MM.1S (cell line): ENCODE measurements around the gene ARF1.

ENCODE experiments used
- DNase-seq: peaks from one replicate; pipeline ENCODE4 v3.0.0-alpha.2; 2015
- H2AFZ ChIP-seq: fragments of 300-600 bp; sonication (generic); 2 replicates; pipeline ENCODE4 v1.6.0; 2016; ENCODE audit warnings: antibody characterized with exemption, low read length
- H3F3A ChIP-seq: fragments of 300-600 bp; sonication (generic); 2 replicates; pipeline ENCODE4 v1.6.1; 2016; ENCODE audit warnings: mild to moderate bottlenecking, antibody characterized with exemption, low read length, moderate library complexity, mixed read lengths; ENCODE audit not compliant: insufficient read depth
- H3K27ac ChIP-seq: fragments of 300-600 bp; sonication (generic); 2 replicates; pipeline ENCODE4 v1.5.1; 2016; ENCODE audit warnings: mild to moderate bottlenecking, low read length
- H3K27me3 ChIP-seq: fragments of 300-600 bp; sonication (generic); replicated peaks from 2 replicates; pipeline ENCODE4 v1.6.0; 2016; ENCODE audit warnings: low read length; ENCODE audit not compliant: insufficient read depth
- H3K36me3 ChIP-seq: fragments of 300-600 bp; sonication (generic); replicated peaks from 2 replicates; pipeline ENCODE4 v1.6.1; 2016; ENCODE audit warnings: mild to moderate bottlenecking, low read length, mixed read lengths; ENCODE audit not compliant: insufficient read depth
- H3K4me1 ChIP-seq: fragments of 300-600 bp; sonication (generic); 2 replicates; pipeline ENCODE4 v1.6.1; 2016; ENCODE audit warnings: low read length, mixed read lengths
- H3K4me2 ChIP-seq: fragments of 300-600 bp; sonication (generic); 2 replicates; pipeline ENCODE4 v1.6.0; 2016; ENCODE audit warnings: low read depth, low read length
- H3K4me3 ChIP-seq: fragments of 300-600 bp; sonication (generic); 2 replicates; pipeline ENCODE4 v1.5.1; 2016; ENCODE audit warnings: low read length, mixed read lengths
- H3K79me2 ChIP-seq: fragments of 300-600 bp; sonication (generic); 2 replicates; pipeline ENCODE4 v1.6.1; 2016; ENCODE audit warnings: mixed run types, low read length, mixed read lengths
- H3K9ac ChIP-seq: fragments of 300-600 bp; sonication (generic); 2 replicates; pipeline ENCODE4 v1.6.1; 2016; ENCODE audit warnings: low read length, mixed read lengths
- H3K9me2 ChIP-seq: fragments of 300-600 bp; sonication (generic); replicated peaks from 2 replicates; pipeline ENCODE4 v1.6.1; 2016; ENCODE audit warnings: mild to moderate bottlenecking, low read length, mixed read lengths; ENCODE audit not compliant: insufficient read depth
- H3K9me3 ChIP-seq: fragments of 300-600 bp; sonication (generic); replicated peaks from 2 replicates; pipeline ENCODE4 v1.6.1; 2016; ENCODE audit warnings: mild to moderate bottlenecking, low read length, mixed read lengths; ENCODE audit not compliant: insufficient read depth
- H4K20me1 ChIP-seq: fragments of 300-600 bp; sonication (generic); 2 replicates; pipeline ENCODE4 v1.6.1; 2016; ENCODE audit warnings: mild to moderate bottlenecking, low read length, moderate library complexity, mixed read lengths; ENCODE audit not compliant: insufficient read depth
- CTCF ChIP-seq: fragments of 300-600 bp; sonication (generic); IDR thresholded peaks from 2 replicates; pipeline ENCODE4 v1.5.1; 2016; ENCODE audit warnings: antibody characterized with exemption, low read length, mixed read lengths
- EZH2 ChIP-seq: fragments of 300-600 bp; sonication (generic); optimal IDR thresholded peaks from 2 replicates; pipeline ENCODE3; 2017; ENCODE audit warnings: low read depth, mild to moderate bottlenecking, antibody characterized with exemption, low read length, mixed read lengths
- EZH2phosphoT487 ChIP-seq: fragments of 300-600 bp; sonication (generic); IDR thresholded peaks from 2 replicates; pipeline ENCODE4 v1.6.1; 2018; ENCODE audit warnings: antibody characterized with exemption, low read length

ARF1 gene

GRCh38 chr1:228094432-228095016, 12.0 kb downstream of the ARF1 start:
- Histone ChIP-seq H3K4me1 (peaks cover 22% of the 10 kb centered on the region), H3F3A (peaks cover 45% of the 10 kb centered on the region), H3K27me3 (no peaks in the 10 kb centered on the region), H3K4me2 (no peak overlapping the region), H3K36me3 (peaks cover 40% of the 10 kb centered on the region), H3K9me2 (no peaks in the 10 kb centered on the region), H4K20me1 (peaks cover 100% of the 10 kb centered on the region), H2AFZ (no peak overlapping the region), H3K9me3 (no peaks in the 10 kb centered on the region), H3K4me3 (no peak overlapping the region), H3K79me2 (peaks cover 100% of the 10 kb centered on the region), H3K9ac (no peak overlapping the region), H3K27ac (no peak overlapping the region)
- no peak for DNase-seq
- TF ChIP-seq EZH2phosphoT487 (no peak), EZH2 (no peak), CTCF (no peak)

GRCh38 chr1:228095161-228095560, 12.7 kb downstream of the ARF1 start:
- Histone ChIP-seq H3K9me3 (no peaks in the 10 kb centered on the region), H3K79me2 (peaks cover 100% of the 10 kb centered on the region), H3K4me2 (no peak overlapping the region), H2AFZ (no peak overlapping the region), H3K27me3 (no peaks in the 10 kb centered on the region), H3K9me2 (no peaks in the 10 kb centered on the region), H3K36me3 (peaks cover 40% of the 10 kb centered on the region), H3K9ac (no peak overlapping the region), H3K27ac (no peak overlapping the region), H4K20me1 (peaks cover 94% of the 10 kb centered on the region), H3F3A (peaks cover 45% of the 10 kb centered on the region), H3K4me1 (peaks cover 16% of the 10 kb centered on the region), H3K4me3 (no peak overlapping the region)
- TF ChIP-seq CTCF = no peak
- no peak for TF ChIP-seq EZH2
- TF ChIP-seq EZH2phosphoT487 = no peak
- DNase-seq = no peak

DNA sequence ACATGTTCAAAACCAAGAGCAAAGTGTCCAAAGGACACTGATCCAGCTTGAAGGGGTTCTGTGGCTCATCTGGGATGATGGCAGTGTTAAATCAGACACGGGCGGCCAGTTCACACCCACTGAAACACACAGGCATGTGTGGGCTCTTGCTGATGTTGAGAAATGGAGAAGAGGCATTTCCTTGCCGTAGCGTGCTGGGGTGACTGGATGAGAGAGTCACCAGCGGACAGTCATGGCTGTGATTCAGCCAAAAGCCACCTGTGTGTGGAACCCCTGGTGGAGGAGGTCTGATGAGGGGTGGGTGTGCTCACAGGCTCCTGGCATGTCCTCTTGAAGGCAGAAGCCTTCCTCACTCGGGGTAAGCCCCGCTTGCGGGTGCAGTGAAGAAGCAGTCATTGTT, 13.4 kb downstream of the ARF1 start:
- Histone ChIP-seq H3K9ac (no peak overlapping the region), H3K27ac (no peak overlapping the region), H3K9me3 (no peaks in the 10 kb centered on the region), H3K36me3 (peaks cover 40% of the 10 kb centered on the region), H2AFZ (no peak overlapping the region), H3F3A (peaks cover 45% of the 10 kb centered on the region), H3K4me3 (no peak overlapping the region), H3K4me1 (peaks cover 8% of the 10 kb centered on the region), H3K79me2 (peaks cover 98% of the 10 kb centered on the region), H3K27me3 (no peaks in the 10 kb centered on the region), H3K9me2 (no peaks in the 10 kb centered on the region), H4K20me1 (peaks cover 90% of the 10 kb centered on the region), H3K4me2 (no peak overlapping the region)
- no peak for TF ChIP-seq CTCF
- no peak for TF ChIP-seq EZH2
- no peak for TF ChIP-seq EZH2phosphoT487
- DNase-seq = no peak
